HG02981 (cell line): Measurements from ENCODE around the gene ZNF507.
A peak's percentile ranks its signal among the peaks of the same experiment; 100 is the strongest.

Experiments
- ATAC-seq: cut with Tn5 transposase; IDR thresholded peaks from one replicate; pipeline ENCODE4 v1.9.1; 2021; ENCODE audit warnings: mild to moderate bottlenecking, moderate library complexity; ENCODE audit not compliant: unreplicated experiment

Gene ZNF507

GRCh38 chr19:32345261-32346207 is at the start of gene ZNF507:
TSS of gene ZNF507 (plus strand) at chr19:32345610. CDS start at chr19:32352831, 7,221 bp downstream.
- ATAC-seq: peak; percentile 81

GRCh38 chr19:32296694-32297093 is 48.7 kb upstream of the ZNF507 start:
- no peak for ATAC-seq

- no peak for ATAC-seq
These were observed 42.6 kb upstream of the ZNF507 start for GRCh38 chr19:32302778-32303177.

- no peak for ATAC-seq
These were observed 42.2 kb upstream of the ZNF507 start for GRCh38 chr19:32303193-32303592.

GRCh38 chr19:32307591-32307990 is 37.8 kb upstream of the ZNF507 start:
- no peak for ATAC-seq

- ATAC-seq: no peak
These were observed 36.9 kb upstream of the ZNF507 start for GRCh38 chr19:32308431-32309077.

GRCh38 chr19:32309711-32310390 is 35.6 kb upstream of the ZNF507 start:
- ATAC-seq: no peak

GRCh38 chr19:32311371-32311770 is 34.0 kb upstream of the ZNF507 start:
- no peak for ATAC-seq

GRCh38 chr19:32313569-32314265 is 31.7 kb upstream of the ZNF507 start:
- ATAC-seq: no peak

- ATAC-seq: no peak
These were observed 29.4 kb upstream of the ZNF507 start for GRCh38 chr19:32316034-32316433.

GRCh38 chr19:32317086-32317485 is 28.3 kb upstream of the ZNF507 start:
- ATAC-seq: no peak

- ATAC-seq: no peak
These were observed 26.4 kb upstream of the ZNF507 start for GRCh38 chr19:32318884-32319520.

GRCh38 chr19:32322541-32322940 is 22.9 kb upstream of the ZNF507 start:
- no peak for ATAC-seq

- no peak for ATAC-seq
These were observed 20.7 kb upstream of the ZNF507 start for GRCh38 chr19:32324631-32325285.

- no peak for ATAC-seq
These were observed 15.1 kb upstream of the ZNF507 start for GRCh38 chr19:32330213-32330857.

- no peak for ATAC-seq
These were observed 12.2 kb upstream of the ZNF507 start for GRCh38 chr19:32333227-32333626.

- no peak for ATAC-seq
These were observed 8.9 kb upstream of the ZNF507 start for GRCh38 chr19:32336259-32337083.

- ATAC-seq: no peak
These were observed 8.2 kb upstream of the ZNF507 start for GRCh38 chr19:32337084-32337808.
